Measurements from ENCODE around the gene UBQLN1. TPM values are rescaled to one million over a fixed set of nuclear protein-coding genes. Genes with fewer than 3 reads are reported as not detected.

The UBQLN1 gene
- total RNA-seq, 4 donors from 2014 or later = 56.5 to 87.3 (median 72.1) TPM

DNA sequence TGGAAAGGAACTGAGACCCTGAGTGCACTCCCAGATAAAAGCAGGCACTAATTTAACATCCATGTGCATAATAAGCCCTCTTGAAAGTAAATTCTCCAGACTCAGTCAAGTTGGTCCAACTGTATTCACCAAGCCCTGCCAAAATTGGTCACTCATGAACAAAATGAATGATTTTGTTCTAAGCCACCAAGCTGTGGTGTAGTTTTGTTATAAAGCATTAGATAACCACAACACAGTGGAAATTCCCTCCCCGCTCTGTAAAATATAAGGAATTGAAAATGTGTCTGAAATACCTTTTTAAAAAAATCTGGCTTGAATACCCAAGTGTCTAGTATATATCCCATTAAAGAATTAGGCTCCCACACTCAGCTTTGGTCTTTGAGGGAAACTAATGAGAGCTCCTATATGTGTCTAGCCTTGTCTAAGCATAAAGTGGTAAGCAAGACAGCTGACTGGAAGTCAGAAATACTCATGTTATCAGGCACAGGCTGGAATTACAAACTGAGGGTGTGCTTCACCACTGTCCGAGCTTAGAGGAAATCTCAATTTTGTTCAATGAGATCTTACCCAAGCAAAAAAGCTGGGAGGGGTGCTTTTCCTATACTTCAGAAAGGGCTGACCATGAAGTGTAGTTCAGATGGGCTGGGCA, 51.6 kb downstream of the UBQLN1 start:
- in situ Hi-C loops (cut with MboI; ENCODE audit: low pct_ligation_motif_present in 1 of 4, low pct_unique_long_range_greater_than_20kb in 1 of 4, low sequenced_read_pairs in 3 of 4) (no loop called here), intact Hi-C loops (cut with DNase I; ENCODE audit: low total_unique reads) (no loop called here)
- peaks cover 0 to 36% (median 17%) of the 10 kb centered on the region in 4 donors for H3K36me3 ChIP-seq
- DNase-seq = no peak
- H3K4me3 ChIP-seq = no peak overlapping the region
- TF ChIP-seq POLR2A (IDR thresholded peaks at IDR 0.05) (no peak), EP300 (IDR thresholded peaks at IDR 0.05; ENCODE audit: low read depth) (no peak), POLR2AphosphoS5 (IDR thresholded peaks at IDR 0.05) (no peak)
- TF ChIP-seq, protein P1, sequence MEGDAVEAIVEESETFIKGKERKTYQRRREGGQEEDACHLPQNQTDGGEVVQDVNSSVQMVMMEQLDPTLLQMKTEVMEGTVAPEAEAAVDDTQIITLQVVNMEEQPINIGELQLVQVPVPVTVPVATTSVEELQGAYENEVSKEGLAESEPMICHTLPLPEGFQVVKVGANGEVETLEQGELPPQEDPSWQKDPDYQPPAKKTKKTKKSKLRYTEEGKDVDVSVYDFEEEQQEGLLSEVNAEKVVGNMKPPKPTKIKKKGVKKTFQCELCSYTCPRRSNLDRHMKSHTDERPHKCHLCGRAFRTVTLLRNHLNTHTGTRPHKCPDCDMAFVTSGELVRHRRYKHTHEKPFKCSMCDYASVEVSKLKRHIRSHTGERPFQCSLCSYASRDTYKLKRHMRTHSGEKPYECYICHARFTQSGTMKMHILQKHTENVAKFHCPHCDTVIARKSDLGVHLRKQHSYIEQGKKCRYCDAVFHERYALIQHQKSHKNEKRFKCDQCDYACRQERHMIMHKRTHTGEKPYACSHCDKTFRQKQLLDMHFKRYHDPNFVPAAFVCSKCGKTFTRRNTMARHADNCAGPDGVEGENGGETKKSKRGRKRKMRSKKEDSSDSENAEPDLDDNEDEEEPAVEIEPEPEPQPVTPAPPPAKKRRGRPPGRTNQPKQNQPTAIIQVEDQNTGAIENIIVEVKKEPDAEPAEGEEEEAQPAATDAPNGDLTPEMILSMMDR (IDR thresholded peaks at IDR 0.05) = no peak
- H3K4me1 ChIP-seq = peaks cover 0 to 6% (median 0%) of the 10 kb centered on the region in 4 donors
- no peaks in the 10 kb centered on the region for H3K27me3 ChIP-seq
- H3K27ac ChIP-seq = no peak overlapping the region
- WGBS, 2 donors (ENCODE audit: low coverage in 1 of 2) = 81 to 91% methylated on average over 2 of the region's 2 CpGs
- H3K9me3 ChIP-seq = no peaks in the 10 kb centered on the region

DNA sequence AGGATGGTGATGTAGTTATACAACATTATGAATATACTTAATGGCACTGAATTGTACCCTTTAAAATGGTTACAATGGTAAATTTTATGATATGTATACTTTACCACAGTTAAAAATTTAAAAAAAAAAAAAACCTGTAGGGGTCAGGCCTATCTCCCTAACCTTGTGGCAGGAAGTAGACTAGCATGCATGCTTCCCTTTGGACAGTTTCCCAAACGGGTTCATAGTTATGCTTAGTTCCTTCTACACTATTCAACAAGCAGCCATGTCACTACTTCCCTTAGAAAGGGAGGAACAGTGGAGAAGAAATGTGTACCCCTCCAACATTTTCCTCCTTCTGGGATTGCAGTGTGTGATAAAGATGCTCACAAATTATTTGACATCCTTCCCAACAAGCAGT, 52.3 kb downstream of the UBQLN1 start:
- H3K36me3 ChIP-seq = peaks cover 0 to 31% (median 15%) of the 10 kb centered on the region in 4 donors
- H3K27ac ChIP-seq = no peak overlapping the region
- 32 to 40% methylated on average over 1 of the region's 1 CpG for WGBS, 2 donors (ENCODE audit: low coverage in 1 of 2)
- no peaks in the 10 kb centered on the region for H3K9me3 ChIP-seq
- no peak for DNase-seq
- peaks cover 0 to 6% (median 0%) of the 10 kb centered on the region in 4 donors for H3K4me1 ChIP-seq
- H3K27me3 ChIP-seq = no peaks in the 10 kb centered on the region
- intact Hi-C loops (cut with DNase I; ENCODE audit: low total_unique reads) = no loop called here
- TF ChIP-seq, protein P1 (IDR thresholded peaks at IDR 0.05) = peak in 1 of 5 experiments; percentile 5
- TF ChIP-seq POLR2A (IDR thresholded peaks at IDR 0.05) = no peak
- in situ Hi-C loops (cut with MboI; ENCODE audit: low pct_ligation_motif_present in 1 of 4, low pct_unique_long_range_greater_than_20kb in 1 of 4, low sequenced_read_pairs in 3 of 4) = no loop called here
- H3K4me3 ChIP-seq = no peak overlapping the region

- peaks cover 0 to 6% (median 0%) of the 10 kb centered on the region in 4 donors for H3K4me1 ChIP-seq
- DNase-seq = no peak
- intact Hi-C loops (cut with DNase I; ENCODE audit: low total_unique reads) (no loop called here), in situ Hi-C loops (cut with MboI; ENCODE audit: low pct_ligation_motif_present in 1 of 4, low pct_unique_long_range_greater_than_20kb in 1 of 4, low sequenced_read_pairs in 3 of 4) (no loop called here)
- WGBS, 2 donors (ENCODE audit: low coverage in 1 of 2) = 91 to 100% methylated on average over 1 of the region's 1 CpG
- H3K27ac ChIP-seq = no peak overlapping the region
- H3K4me3 ChIP-seq = no peak overlapping the region
- no peaks in the 10 kb centered on the region for H3K9me3 ChIP-seq
- peaks cover 0 to 14% (median 6%) of the 10 kb centered on the region in 4 donors for H3K36me3 ChIP-seq
- no peak for TF ChIP-seq EP300 (IDR thresholded peaks at IDR 0.05; ENCODE audit: low read depth)
- H3K27me3 ChIP-seq = no peaks in the 10 kb centered on the region
These were observed 55.3 kb downstream of the UBQLN1 start for GRCh38 chr9:83652433-83652832.

GRCh38 chr9:83651558-83651957, 56.2 kb downstream of the UBQLN1 start:
- no peaks in the 10 kb centered on the region for H3K9me3 ChIP-seq
- intact Hi-C loops (cut with DNase I; ENCODE audit: low total_unique reads) = no loop called here
- no peak overlapping the region for H3K4me3 ChIP-seq
- no peak overlapping the region for H3K27ac ChIP-seq
- TF ChIP-seq EP300 (IDR thresholded peaks at IDR 0.05; ENCODE audit: low read depth) = no peak
- WGBS, 2 donors (ENCODE audit: low coverage in 1 of 2) = 86 to 95% methylated on average over 2 of the region's 2 CpGs
- in situ Hi-C loops (cut with MboI; ENCODE audit: low pct_ligation_motif_present in 1 of 4, low pct_unique_long_range_greater_than_20kb in 1 of 4, low sequenced_read_pairs in 3 of 4) = no loop called here
- H3K36me3 ChIP-seq = peaks cover 0 to 14% (median 6%) of the 10 kb centered on the region in 4 donors
- DNase-seq = no peak
- H3K4me1 ChIP-seq = peaks cover 0 to 6% (median 0%) of the 10 kb centered on the region in 4 donors
- H3K27me3 ChIP-seq = no peaks in the 10 kb centered on the region

DNA sequence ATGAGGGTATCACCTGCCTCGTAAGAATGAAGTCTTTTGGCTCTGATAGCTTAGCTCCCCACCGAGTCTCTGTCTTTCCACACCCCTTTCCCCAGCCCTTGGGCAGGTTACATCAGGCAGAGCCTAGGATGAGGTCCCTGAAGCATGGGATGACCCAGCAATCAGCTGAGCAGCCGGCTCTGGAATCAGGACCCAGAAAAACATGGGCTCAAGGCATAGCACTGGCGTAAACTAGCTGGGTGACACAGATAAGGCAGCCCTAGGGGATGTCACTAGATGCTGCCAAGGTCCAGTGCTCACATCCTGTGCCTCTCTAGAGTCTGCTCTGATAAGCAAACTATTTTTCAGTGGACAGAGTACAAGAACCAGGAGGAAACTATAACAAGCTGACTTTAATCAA, 58.2 kb downstream of the UBQLN1 start:
- no peak overlapping the region for H3K4me3 ChIP-seq
- WGBS, 2 donors (ENCODE audit: low coverage in 1 of 2) = 86% methylated on average over 4 of the region's 4 CpGs; no CpG with 5 or more reads in 1 of the 2 donors
- H3K36me3 ChIP-seq = peaks cover 0 to 14% (median 6%) of the 10 kb centered on the region in 4 donors
- H3K27me3 ChIP-seq = no peaks in the 10 kb centered on the region
- no peaks in the 10 kb centered on the region for H3K4me1 ChIP-seq
- TF ChIP-seq POLR2AphosphoS5 (IDR thresholded peaks at IDR 0.05) (no peak), POLR2A (IDR thresholded peaks at IDR 0.05) (no peak), EP300 (IDR thresholded peaks at IDR 0.05; ENCODE audit: low read depth) (no peak)
- TF ChIP-seq, protein P1 (IDR thresholded peaks at IDR 0.05) = peak in 1 of 5 experiments; percentile 5
- no peaks in the 10 kb centered on the region for H3K9me3 ChIP-seq
- H3K27ac ChIP-seq = no peak overlapping the region
- DNase-seq = no peak
- in situ Hi-C loops (cut with MboI; ENCODE audit: low pct_ligation_motif_present in 1 of 4, low pct_unique_long_range_greater_than_20kb in 1 of 4, low sequenced_read_pairs in 3 of 4) (no loop called here), intact Hi-C loops (cut with DNase I; ENCODE audit: low total_unique reads) (no loop called here)

Measured in transverse colon (tissue), 4 donors.